SK-N-SH (cell line): ENCODE measurements around the gene PWWP2B. TPM values are rescaled to one million over a fixed set of nuclear protein-coding genes. Genes with fewer than 3 reads are reported as not detected.

ENCODE experiments used
- CTCF ChIA-PET: fragments of 300-600, 350-600 bp; formaldehyde crosslinking; extraction: SDS; loops from one replicate; lab custom pipeline; 2021; lab: Yijun Ruan, JAX
- POLR2A ChIA-PET: fragments of 350-600 bp; sonication (Branson Sonifier 250); formaldehyde crosslinking; extraction: SDS; loops from one replicate; lab custom pipeline; 2020; ENCODE audit warnings: antibody characterized with exemption, inconsistent platforms; lab: Yijun Ruan, JAX
- DNase-seq: peaks from one replicate; pipeline ENCODE4 v3.0.0; 2012
- H2AFZ ChIP-seq: fragments of 200-600 bp; sonication (generic); 2 replicates; pipeline ENCODE4 v1.8.1; 2016; ENCODE audit warnings: antibody characterized with exemption, mild to moderate bottlenecking, low read depth
- H3F3A ChIP-seq: fragments of 200-600 bp; sonication (generic); replicated peaks from 2 replicates; pipeline ENCODE3; 2016; ENCODE audit warnings: antibody characterized with exemption, mild to moderate bottlenecking; ENCODE audit not compliant: insufficient read depth
- H3K27ac ChIP-seq, 2 experiments: fragments of 200-500 bp in 1 of 2; fragments of 200-600 bp in 1 of 2; sonication (Bioruptor generic) in 1 of 2; sonication (generic), shearing (Covaris generic) in 1 of 2; 2 replicates each; pipeline versions ENCODE4 v1.5.1 to v1.6.1; 2014 to 2016; ENCODE audit warnings: low read depth in 2 of 2, inconsistent platforms in 1 of 2, low read length in 1 of 2, mild to moderate bottlenecking in 1 of 2, mixed read lengths in 1 of 2
- H3K27me3 ChIP-seq: fragments of 200-600 bp; sonication (generic), shearing (Covaris generic); 2 replicates; pipeline ENCODE4 v1.6.1; 2016; ENCODE audit warnings: mixed run types; ENCODE audit not compliant: insufficient read depth
- H3K36me3 ChIP-seq, 2 experiments: fragments of 200-500 bp in 1 of 2; fragments of 200-600 bp in 1 of 2; sonication (Bioruptor generic) in 1 of 2; sonication (generic) in 1 of 2; replicated peaks in 1 of 2; 2 replicates each; pipeline versions ENCODE3 to v1.5.1; 2014 to 2016; ENCODE audit warnings: low read length in 1 of 2, mild to moderate bottlenecking in 1 of 2; ENCODE audit not compliant: insufficient read depth in 2 of 2, control insufficient read depth in 1 of 2
- H3K4me1 ChIP-seq, 2 experiments: fragments of 200-500 bp in 1 of 2; fragments of 200-600 bp in 1 of 2; sonication (Bioruptor generic) in 1 of 2; sonication (generic), shearing (Covaris generic) in 1 of 2; 2 replicates each; pipeline versions ENCODE4 v1.5.1 to v1.6.1; 2014 to 2016; ENCODE audit warnings: low read depth in 1 of 2, low read length in 1 of 2, mixed run types in 1 of 2; ENCODE audit not compliant: insufficient read depth in 2 of 2, control insufficient read depth in 1 of 2
- H3K4me2 ChIP-seq: fragments of 200-600 bp; sonication (generic), shearing (Covaris generic); 2 replicates; pipeline ENCODE4 v1.6.1; 2017; ENCODE audit warnings: mixed run types
- H3K4me3 ChIP-seq, 2 experiments: fragments of 200-500 bp in 1 of 2; fragments of 200-600 bp in 1 of 2; sonication (Bioruptor generic) in 1 of 2; sonication (generic), shearing (Covaris generic) in 1 of 2; 2 replicates each; pipeline versions ENCODE4 v1.5.1 to v1.8.1; 2014 to 2016; ENCODE audit warnings: low read depth in 2 of 2, inconsistent platforms in 1 of 2, low read length in 1 of 2, mild to moderate bottlenecking in 1 of 2, mixed read lengths in 1 of 2, moderate library complexity in 1 of 2
- H3K79me2 ChIP-seq: fragments of 200-600 bp; sonication (generic); 2 replicates; pipeline ENCODE4 v1.8.1; 2017; ENCODE audit warnings: mild to moderate bottlenecking; ENCODE audit not compliant: insufficient read depth
- H3K9ac ChIP-seq: fragments of 200-600 bp; sonication (generic); 2 replicates; pipeline ENCODE4 v1.6.1; 2017; ENCODE audit warnings: mixed run types
- H3K9me2 ChIP-seq: fragments of 200-600 bp; sonication (generic); 2 replicates; pipeline ENCODE4 v1.6.1; 2017; ENCODE audit warnings: mixed run types
- H3K9me3 ChIP-seq: fragments of 200-600 bp; sonication (generic); 2 replicates; pipeline ENCODE4 v1.6.1; 2017; ENCODE audit warnings: mixed run types, mild to moderate bottlenecking, moderate library complexity
- H4K20me1 ChIP-seq: fragments of 200-600 bp; sonication (generic); 2 replicates; pipeline ENCODE4 v1.6.1; 2017; ENCODE audit warnings: mild to moderate bottlenecking, mixed run types; ENCODE audit not compliant: insufficient read depth
- CHD2 ChIP-seq: fragments of 150-350 bp; IDR thresholded peaks from 2 replicates; pipeline ENCODE4 v1.6.1; 2018; ENCODE audit warnings: low read length; ENCODE audit not compliant: partially characterized antibody
- EZH2phosphoT487 ChIP-seq: fragments of 200-600 bp; sonication (generic); IDR thresholded peaks from 2 replicates; pipeline ENCODE4 v1.6.1; 2017; ENCODE audit warnings: low read depth, mixed run types, mild to moderate bottlenecking, antibody characterized with exemption, moderate library complexity, borderline replicate concordance
- FOSL2 ChIP-seq: IDR thresholded peaks from 2 replicates; pipeline ENCODE4 v1.4.0; 2012; ENCODE audit warnings: low read depth, mild to moderate bottlenecking, moderate library complexity, borderline replicate concordance
- GABPA ChIP-seq: IDR thresholded peaks from 2 replicates; pipeline ENCODE4 v1.4.0; 2012; ENCODE audit warnings: low read depth, mild to moderate bottlenecking
- MXI1 ChIP-seq: IDR thresholded peaks from 2 replicates; pipeline ENCODE4 v1.6.1; 2012; ENCODE audit warnings: mild to moderate bottlenecking, low read depth, low read length, improper control_type of control experiment
- NRF1 ChIP-seq: IDR thresholded peaks from 2 replicates; pipeline ENCODE4 v1.6.1; 2012; ENCODE audit warnings: low read depth, mild to moderate bottlenecking, low read length
- POLR2AphosphoS5 ChIP-seq: IDR thresholded peaks from 2 replicates; pipeline ENCODE4 v1.6.1; 2012; ENCODE audit warnings: low read depth, low read length
- RFX5 ChIP-seq: IDR thresholded peaks from 2 replicates; pipeline ENCODE4 v1.6.1; 2012; ENCODE audit warnings: mild to moderate bottlenecking, improper control_type of control experiment, low read length
- TAF1 ChIP-seq: IDR thresholded peaks from 2 replicates; pipeline ENCODE4 v1.6.1; 2012; ENCODE audit warnings: low read depth, mild to moderate bottlenecking, low read length, moderate library complexity, borderline replicate concordance
- TEAD4 ChIP-seq: IDR thresholded peaks from 2 replicates; pipeline ENCODE4 v1.4.0; 2012; ENCODE audit warnings: mild to moderate bottlenecking, borderline replicate concordance; ENCODE audit not compliant: insufficient read depth
- WGBS: methylation state at CpG from one replicate; pipeline ENCODE4 v1.1.6; 2017; ENCODE audit warnings: low lambda C conversion rate; 5-methylcytosine and 5-hydroxymethylcytosine counted together
- polyA plus RNA-seq, 3 experiments: library from polyadenylated mRNA; depleted of rRNA; stranded (reverse); fragments of >200 nt; gene quantifications; 2 replicates each; pipeline ENCODE4 v1.2.3, GENCODE V29; 2012
- TF ChIP-seq, protein P1 (sequence below): IDR thresholded peaks from 2 replicates; pipeline ENCODE4; 2012
- TF ChIP-seq, protein P2 (sequence below): IDR thresholded peaks from 2 replicates; pipeline ENCODE4 v1.6.1; 2012; ENCODE audit warnings: mild to moderate bottlenecking, low read depth, low read length, moderate library complexity
- TF ChIP-seq, protein P3 (sequence below): fragments of 150-350 bp; IDR thresholded peaks from 2 replicates; pipeline ENCODE4 v1.6.1; 2016; ENCODE audit warnings: mild to moderate bottlenecking, low read depth, low read length

PWWP2B gene
- polyA plus RNA-seq, 1 of the 3 experiments (the other 2 are of a cell fraction): 2.4 TPM

DNA sequence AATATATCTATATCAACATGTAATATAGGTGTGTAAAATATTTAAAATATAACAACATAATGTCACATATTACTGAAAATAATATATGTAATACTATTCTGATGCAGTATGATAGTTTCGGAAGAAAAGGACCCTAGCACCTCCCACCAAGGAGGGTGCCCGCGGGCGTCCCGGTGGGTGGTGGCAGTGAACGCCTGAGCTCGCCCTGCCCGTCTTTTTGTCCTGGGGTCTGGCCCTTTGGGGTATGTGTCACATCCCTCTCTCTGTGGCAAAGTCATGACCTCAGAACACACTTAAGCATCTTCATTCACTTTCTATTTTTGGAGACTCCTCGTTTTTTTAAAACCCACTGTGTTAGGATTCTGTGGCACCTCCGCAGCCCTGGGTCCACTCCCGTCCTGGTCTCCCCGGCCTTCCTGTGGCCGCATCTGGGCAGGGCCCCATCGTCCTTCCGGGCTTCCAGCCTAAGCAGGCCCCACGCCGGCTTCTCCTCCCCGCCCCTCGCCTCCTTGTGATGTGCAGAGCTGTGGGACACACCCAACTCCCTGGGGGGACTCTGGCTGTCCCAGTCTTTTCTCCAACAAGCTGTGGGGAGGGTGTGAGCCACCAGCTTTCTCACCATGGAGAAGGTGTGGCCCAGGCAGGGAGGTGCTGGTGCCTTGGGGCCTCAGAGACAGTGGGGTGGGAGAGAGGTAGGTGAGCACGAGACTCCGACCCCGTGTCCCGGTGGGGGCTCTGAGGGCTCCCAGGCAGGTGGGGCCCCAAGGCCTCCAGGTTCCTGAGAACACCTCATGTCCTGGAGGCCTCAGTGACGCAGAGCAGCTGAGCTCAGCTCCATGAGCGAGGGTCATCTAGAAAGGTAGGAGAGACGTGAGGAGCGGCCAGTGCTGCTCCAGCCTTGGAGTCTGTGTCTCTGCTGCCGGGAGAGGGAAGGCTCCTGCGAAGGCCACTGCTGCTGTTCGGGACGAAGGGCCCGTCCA is 16.5 kb downstream of the PWWP2B start:
- no peak for DNase-seq
- H3K4me1 ChIP-seq: peaks cover 0 to 12% of the 10 kb centered on the region in 2 experiments; a peak in 1 of 4 replicates
- ChIA-PET CTCF (interaction anchor here (1.0 kb wide), 1 partner anchor 9 kb away, joined by 5 read pairs; no protein-coding TSS in a partner anchor), POLR2A (interaction anchor here (0.7 kb wide), 1 partner anchor 940 kb away, joined by 5 read pairs; no protein-coding TSS in a partner anchor)
- 89% methylated on average over 20 of the region's 32 CpGs for WGBS
- H3F3A ChIP-seq: no peaks in the 10 kb centered on the region
- H2AFZ ChIP-seq: no peak overlapping the region
- no peak overlapping the region for H3K9ac ChIP-seq
- H3K27ac ChIP-seq: no peak overlapping the region
- no peak overlapping the region for H3K4me2 ChIP-seq
- H3K36me3 ChIP-seq: no peaks in the 10 kb centered on the region
- no peaks in the 10 kb centered on the region for H3K9me3 ChIP-seq
- no peaks in the 10 kb centered on the region for H4K20me1 ChIP-seq
- TF ChIP-seq, protein P1, sequence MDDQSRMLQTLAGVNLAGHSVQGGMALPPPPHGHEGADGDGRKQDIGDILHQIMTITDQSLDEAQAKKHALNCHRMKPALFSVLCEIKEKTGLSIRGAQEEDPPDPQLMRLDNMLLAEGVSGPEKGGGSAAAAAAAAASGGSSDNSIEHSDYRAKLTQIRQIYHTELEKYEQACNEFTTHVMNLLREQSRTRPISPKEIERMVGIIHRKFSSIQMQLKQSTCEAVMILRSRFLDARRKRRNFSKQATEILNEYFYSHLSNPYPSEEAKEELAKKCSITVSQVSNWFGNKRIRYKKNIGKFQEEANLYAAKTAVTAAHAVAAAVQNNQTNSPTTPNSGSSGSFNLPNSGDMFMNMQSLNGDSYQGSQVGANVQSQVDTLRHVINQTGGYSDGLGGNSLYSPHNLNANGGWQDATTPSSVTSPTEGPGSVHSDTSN: no peak
- TF ChIP-seq, protein P2, sequence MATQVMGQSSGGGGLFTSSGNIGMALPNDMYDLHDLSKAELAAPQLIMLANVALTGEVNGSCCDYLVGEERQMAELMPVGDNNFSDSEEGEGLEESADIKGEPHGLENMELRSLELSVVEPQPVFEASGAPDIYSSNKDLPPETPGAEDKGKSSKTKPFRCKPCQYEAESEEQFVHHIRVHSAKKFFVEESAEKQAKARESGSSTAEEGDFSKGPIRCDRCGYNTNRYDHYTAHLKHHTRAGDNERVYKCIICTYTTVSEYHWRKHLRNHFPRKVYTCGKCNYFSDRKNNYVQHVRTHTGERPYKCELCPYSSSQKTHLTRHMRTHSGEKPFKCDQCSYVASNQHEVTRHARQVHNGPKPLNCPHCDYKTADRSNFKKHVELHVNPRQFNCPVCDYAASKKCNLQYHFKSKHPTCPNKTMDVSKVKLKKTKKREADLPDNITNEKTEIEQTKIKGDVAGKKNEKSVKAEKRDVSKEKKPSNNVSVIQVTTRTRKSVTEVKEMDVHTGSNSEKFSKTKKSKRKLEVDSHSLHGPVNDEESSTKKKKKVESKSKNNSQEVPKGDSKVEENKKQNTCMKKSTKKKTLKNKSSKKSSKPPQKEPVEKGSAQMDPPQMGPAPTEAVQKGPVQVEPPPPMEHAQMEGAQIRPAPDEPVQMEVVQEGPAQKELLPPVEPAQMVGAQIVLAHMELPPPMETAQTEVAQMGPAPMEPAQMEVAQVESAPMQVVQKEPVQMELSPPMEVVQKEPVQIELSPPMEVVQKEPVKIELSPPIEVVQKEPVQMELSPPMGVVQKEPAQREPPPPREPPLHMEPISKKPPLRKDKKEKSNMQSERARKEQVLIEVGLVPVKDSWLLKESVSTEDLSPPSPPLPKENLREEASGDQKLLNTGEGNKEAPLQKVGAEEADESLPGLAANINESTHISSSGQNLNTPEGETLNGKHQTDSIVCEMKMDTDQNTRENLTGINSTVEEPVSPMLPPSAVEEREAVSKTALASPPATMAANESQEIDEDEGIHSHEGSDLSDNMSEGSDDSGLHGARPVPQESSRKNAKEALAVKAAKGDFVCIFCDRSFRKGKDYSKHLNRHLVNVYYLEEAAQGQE: no peak
- TF ChIP-seq TAF1 (no peak), FOSL2 (no peak), EZH2phosphoT487 (no peak), RFX5 (no peak), NRF1 (no peak), GABPA (no peak)
- no peaks in the 10 kb centered on the region for H3K9me2 ChIP-seq
- no peaks in the 10 kb centered on the region for H3K79me2 ChIP-seq
- H3K4me3 ChIP-seq: no peak overlapping the region
- H3K27me3 ChIP-seq: no peaks in the 10 kb centered on the region

DNA sequence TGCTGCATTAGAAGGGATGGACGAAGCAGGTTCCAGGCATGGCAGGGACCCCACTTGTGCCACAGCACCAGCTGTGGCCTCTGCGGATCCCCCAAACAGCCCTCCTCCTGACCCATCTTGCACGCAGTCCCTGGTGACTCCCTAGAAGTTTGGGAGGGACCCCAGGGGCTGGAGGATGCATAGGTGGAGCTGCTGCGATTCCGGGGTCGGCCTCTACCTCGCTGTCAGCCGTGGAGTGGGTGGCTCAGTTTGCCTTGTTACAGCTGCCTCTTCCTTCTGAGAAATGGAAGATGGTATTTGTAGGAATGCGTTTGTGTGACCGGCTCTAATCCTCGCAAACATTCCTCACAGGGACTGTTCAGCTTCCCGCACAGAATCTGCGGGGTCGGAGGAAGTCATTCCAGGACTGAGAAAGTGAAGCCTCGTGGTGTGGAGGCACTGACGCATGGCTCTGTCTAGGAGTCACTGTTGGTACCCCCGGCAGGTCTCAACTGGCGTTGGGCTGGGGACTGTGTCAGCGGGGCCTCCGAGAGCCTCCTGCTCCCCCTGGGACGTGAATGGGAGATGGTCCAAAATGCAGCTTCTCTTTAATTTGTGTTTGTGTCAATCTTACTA is 17.5 kb downstream of the PWWP2B start:
- Histone ChIP-seq H3K4me1 (peaks cover 0 to 19% of the 10 kb centered on the region in 2 experiments; a peak in 1 of 4 replicates), H3K9ac (no peak overlapping the region), H3F3A (no peaks in the 10 kb centered on the region), H3K79me2 (no peaks in the 10 kb centered on the region), H3K4me3 (no peak overlapping the region), H3K27ac (no peak overlapping the region), H3K36me3 (no peaks in the 10 kb centered on the region), H3K27me3 (no peaks in the 10 kb centered on the region), H3K9me3 (no peaks in the 10 kb centered on the region), H4K20me1 (no peaks in the 10 kb centered on the region), H3K9me2 (no peaks in the 10 kb centered on the region), H3K4me2 (no peak overlapping the region), H2AFZ (no peak overlapping the region)
- 95% methylated on average over 21 of the region's 21 CpGs for WGBS
- ChIA-PET CTCF (no interaction called here), POLR2A (no interaction called here)
- DNase-seq: no peak
- TF ChIP-seq FOSL2: no peak
- TF ChIP-seq TEAD4: no peak
- TF ChIP-seq CHD2: no peak
- TF ChIP-seq MXI1: no peak
- TF ChIP-seq, protein P3, sequence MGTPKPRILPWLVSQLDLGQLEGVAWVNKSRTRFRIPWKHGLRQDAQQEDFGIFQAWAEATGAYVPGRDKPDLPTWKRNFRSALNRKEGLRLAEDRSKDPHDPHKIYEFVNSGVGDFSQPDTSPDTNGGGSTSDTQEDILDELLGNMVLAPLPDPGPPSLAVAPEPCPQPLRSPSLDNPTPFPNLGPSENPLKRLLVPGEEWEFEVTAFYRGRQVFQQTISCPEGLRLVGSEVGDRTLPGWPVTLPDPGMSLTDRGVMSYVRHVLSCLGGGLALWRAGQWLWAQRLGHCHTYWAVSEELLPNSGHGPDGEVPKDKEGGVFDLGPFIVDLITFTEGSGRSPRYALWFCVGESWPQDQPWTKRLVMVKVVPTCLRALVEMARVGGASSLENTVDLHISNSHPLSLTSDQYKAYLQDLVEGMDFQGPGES: no peak
- no peak for TF ChIP-seq POLR2AphosphoS5
- TF ChIP-seq, protein P2: no peak
